HL-60 (cell line): ENCODE measurements around the gene BCAR1.

Experiments
- DNase-seq, 2 experiments: peaks; one replicate each; pipeline ENCODE4 v3.0.0-alpha.2; 2010 to 2020; ENCODE audit warnings: low read depth in 1 of 2, low spot score in 1 of 2
- H3K27ac ChIP-seq: fragments of 250-450 bp; sonication (Bioruptor Pico); replicated peaks from 2 replicates; pipeline ENCODE4 v1.5.1; 2020; ENCODE audit warnings: mild to moderate bottlenecking, moderate library complexity
- H3K27me3 ChIP-seq: fragments of 250-450 bp; sonication (Bioruptor Pico); 2 replicates; pipeline ENCODE4 v1.5.1; 2021; ENCODE audit warnings: mild to moderate bottlenecking, moderate library complexity; ENCODE audit not compliant: insufficient read depth, poor library complexity, severe bottlenecking
- H3K4me3 ChIP-seq: replicated peaks from 2 replicates; pipeline ENCODE4 v1.5.1; 2011; ENCODE audit warnings: mild to moderate bottlenecking, control low read depth, low read length; ENCODE audit not compliant: insufficient read depth
- GABPA ChIP-seq: IDR thresholded peaks from 2 replicates; pipeline ENCODE4 v1.6.1; 2012; ENCODE audit warnings: low read depth
- POLR2AphosphoS5 ChIP-seq: IDR thresholded peaks from 2 replicates; pipeline ENCODE4 v1.6.1; 2012; ENCODE audit warnings: low read depth
- SPI1 ChIP-seq: IDR thresholded peaks from 2 replicates; pipeline ENCODE4 v1.6.1; 2012; ENCODE audit warnings: low read depth, mild to moderate bottlenecking, borderline replicate concordance
- TF ChIP-seq, protein P1 (sequence below): IDR thresholded peaks from 2 replicates; pipeline ENCODE4 v1.6.1; 2012; ENCODE audit warnings: low read depth; ENCODE audit not compliant: insufficient replicate concordance
- TF ChIP-seq, protein P2 (sequence below): IDR thresholded peaks from one replicate; pipeline ENCODE4 v1.5.1; 2011; ENCODE audit warnings: low read length, control low read depth, inconsistent platforms; ENCODE audit not compliant: insufficient read depth

Gene BCAR1

GRCh38 chr16:75218256-75219076, 33.0 kb downstream of the BCAR1 start, which contains the start of gene CTRB1:
Gene CTRB1 (plus strand): TSS chr16:75218988. CDS start chr16:75219008, 20 bp downstream.
- Histone ChIP-seq H3K27me3 (peaks cover 2% of the 10 kb centered on the region), H3K27ac (no peak within 1 kb of the TSS), H3K4me3 (no peak within 1 kb of the TSS)
- no peak for DNase-seq
- TF ChIP-seq, protein P1, sequence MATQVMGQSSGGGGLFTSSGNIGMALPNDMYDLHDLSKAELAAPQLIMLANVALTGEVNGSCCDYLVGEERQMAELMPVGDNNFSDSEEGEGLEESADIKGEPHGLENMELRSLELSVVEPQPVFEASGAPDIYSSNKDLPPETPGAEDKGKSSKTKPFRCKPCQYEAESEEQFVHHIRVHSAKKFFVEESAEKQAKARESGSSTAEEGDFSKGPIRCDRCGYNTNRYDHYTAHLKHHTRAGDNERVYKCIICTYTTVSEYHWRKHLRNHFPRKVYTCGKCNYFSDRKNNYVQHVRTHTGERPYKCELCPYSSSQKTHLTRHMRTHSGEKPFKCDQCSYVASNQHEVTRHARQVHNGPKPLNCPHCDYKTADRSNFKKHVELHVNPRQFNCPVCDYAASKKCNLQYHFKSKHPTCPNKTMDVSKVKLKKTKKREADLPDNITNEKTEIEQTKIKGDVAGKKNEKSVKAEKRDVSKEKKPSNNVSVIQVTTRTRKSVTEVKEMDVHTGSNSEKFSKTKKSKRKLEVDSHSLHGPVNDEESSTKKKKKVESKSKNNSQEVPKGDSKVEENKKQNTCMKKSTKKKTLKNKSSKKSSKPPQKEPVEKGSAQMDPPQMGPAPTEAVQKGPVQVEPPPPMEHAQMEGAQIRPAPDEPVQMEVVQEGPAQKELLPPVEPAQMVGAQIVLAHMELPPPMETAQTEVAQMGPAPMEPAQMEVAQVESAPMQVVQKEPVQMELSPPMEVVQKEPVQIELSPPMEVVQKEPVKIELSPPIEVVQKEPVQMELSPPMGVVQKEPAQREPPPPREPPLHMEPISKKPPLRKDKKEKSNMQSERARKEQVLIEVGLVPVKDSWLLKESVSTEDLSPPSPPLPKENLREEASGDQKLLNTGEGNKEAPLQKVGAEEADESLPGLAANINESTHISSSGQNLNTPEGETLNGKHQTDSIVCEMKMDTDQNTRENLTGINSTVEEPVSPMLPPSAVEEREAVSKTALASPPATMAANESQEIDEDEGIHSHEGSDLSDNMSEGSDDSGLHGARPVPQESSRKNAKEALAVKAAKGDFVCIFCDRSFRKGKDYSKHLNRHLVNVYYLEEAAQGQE: no peak
- TF ChIP-seq, protein P2, sequence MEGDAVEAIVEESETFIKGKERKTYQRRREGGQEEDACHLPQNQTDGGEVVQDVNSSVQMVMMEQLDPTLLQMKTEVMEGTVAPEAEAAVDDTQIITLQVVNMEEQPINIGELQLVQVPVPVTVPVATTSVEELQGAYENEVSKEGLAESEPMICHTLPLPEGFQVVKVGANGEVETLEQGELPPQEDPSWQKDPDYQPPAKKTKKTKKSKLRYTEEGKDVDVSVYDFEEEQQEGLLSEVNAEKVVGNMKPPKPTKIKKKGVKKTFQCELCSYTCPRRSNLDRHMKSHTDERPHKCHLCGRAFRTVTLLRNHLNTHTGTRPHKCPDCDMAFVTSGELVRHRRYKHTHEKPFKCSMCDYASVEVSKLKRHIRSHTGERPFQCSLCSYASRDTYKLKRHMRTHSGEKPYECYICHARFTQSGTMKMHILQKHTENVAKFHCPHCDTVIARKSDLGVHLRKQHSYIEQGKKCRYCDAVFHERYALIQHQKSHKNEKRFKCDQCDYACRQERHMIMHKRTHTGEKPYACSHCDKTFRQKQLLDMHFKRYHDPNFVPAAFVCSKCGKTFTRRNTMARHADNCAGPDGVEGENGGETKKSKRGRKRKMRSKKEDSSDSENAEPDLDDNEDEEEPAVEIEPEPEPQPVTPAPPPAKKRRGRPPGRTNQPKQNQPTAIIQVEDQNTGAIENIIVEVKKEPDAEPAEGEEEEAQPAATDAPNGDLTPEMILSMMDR: no peak
- TF ChIP-seq GABPA: no peak
- TF ChIP-seq SPI1: no peak
- TF ChIP-seq POLR2AphosphoS5: no peak

DNA sequence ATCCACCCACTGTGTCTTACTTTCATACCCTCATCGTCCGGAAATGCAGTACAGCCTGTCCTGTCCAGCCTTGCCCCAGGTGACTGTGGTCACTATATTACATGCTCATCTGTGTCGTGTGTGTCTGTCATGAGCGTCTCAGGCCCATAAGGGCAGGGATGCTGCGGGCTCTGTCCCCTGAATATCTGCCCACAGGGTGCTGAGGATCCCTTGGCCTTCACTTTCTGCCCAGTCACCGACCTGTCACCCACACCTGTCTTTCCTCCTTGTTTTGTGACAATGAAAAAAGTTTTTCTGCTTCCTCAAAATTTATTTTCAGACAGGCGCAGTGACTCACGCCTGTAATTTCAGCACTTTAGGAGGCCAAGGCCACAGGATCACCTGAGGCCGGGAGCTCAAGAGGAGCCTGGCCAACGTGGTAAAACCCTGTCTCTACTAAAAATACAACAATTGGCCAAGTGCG, 34.0 kb downstream of the BCAR1 start:
- H3K27me3 ChIP-seq: peaks cover 2% of the 10 kb centered on the region
- no peak overlapping the region for H3K27ac ChIP-seq
- no peak overlapping the region for H3K4me3 ChIP-seq
- no peak for DNase-seq
- TF ChIP-seq GABPA: no peak
- TF ChIP-seq, protein P1: no peak
- no peak for TF ChIP-seq POLR2AphosphoS5
- no peak for TF ChIP-seq SPI1
- TF ChIP-seq, protein P2: no peak

GRCh38 chr16:75216576-75216975, 34.8 kb downstream of the BCAR1 start:
- no peak for DNase-seq
- H3K27ac ChIP-seq: no peak overlapping the region
- no peak overlapping the region for H3K4me3 ChIP-seq
- peaks cover 2% of the 10 kb centered on the region for H3K27me3 ChIP-seq
- TF ChIP-seq GABPA (no peak), SPI1 (no peak), POLR2AphosphoS5 (no peak)
- TF ChIP-seq, protein P1: no peak
- TF ChIP-seq, protein P2: no peak
